HG02678 (cell line): ENCODE data around the gene NPIPA1.
"Not testable (repeated sequence)": the region's sequence is repeated elsewhere in the genome, so short reads cannot be mapped to it uniquely, and the experiment has no call there.

Experiments used
- ATAC-seq: cut with Tn5 transposase; IDR thresholded peaks from one replicate; pipeline ENCODE4 v1.9.1; 2021; ENCODE audit warnings: mild to moderate bottlenecking, moderate library complexity; ENCODE audit not compliant: unreplicated experiment

Gene NPIPA1

DNA sequence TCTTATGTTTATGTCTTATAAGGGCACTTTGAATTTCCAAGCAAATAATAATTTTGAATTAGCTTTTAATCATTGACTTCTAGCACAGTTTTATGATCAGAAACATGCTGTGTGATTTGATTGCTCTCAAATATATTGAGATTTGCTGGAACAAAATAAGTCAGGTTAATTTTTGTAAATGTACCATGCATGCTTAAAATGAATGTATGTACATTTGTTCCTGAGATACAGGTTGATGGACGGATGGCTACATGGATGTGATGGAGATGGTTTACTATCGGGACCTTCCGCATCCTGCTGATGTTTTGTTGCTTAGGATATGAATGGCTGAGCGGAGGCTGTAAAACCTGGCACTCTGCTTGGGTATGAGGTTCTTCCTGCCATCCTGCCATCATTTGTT, at the start of gene NPIPA1:
Gene NPIPA1, plus strand, starts transcription at position 301 of the 400 bp plus-strand sequence. Its CDS starts 0 bp downstream, at position 301.
- ATAC-seq, result not testable (repeated sequence)

DNA sequence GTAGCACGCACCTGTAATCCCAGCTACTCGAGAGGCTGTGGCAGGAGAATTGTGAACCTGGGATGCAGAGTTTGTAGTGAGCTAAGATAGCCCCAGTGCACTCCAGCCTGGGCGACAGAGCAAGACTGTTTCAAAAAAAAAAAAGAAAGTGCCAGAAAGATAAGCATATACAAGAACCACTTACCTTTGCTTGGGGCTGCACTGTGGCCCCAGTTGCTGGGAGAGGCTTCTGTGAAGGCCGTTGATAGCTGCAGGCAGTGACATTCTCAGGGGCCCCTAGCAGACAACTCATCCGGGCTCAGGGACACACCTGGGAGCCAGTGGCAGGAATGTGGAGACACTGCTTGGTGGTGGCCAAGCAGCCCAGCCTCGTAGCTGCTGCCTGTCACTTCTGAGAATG, 45.1 kb upstream of the NPIPA1 start:
- not testable (repeated sequence) for ATAC-seq

DNA sequence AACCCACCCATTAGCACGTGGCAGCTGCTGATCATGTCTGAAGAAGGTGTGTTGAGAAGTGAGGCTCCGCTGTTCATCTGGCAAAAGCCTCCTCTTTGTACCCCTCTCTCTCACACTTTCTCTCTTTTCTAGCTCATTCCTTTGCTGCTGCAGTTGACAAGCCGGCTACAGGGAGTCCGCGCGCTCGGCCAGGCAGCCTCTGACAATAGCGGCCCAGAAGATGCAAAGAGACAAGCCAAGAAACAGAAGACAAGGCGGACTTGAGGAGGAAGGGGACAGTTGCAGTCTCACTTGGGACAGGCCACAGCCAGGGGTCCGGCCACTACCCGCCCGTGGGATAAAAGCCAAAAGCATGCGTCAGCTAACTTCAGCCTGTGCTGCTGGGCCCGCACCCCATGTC, 41.9 kb upstream of the NPIPA1 start:
- not testable (repeated sequence) for ATAC-seq

- ATAC-seq, result not testable (repeated sequence)
Observed at GRCh38 chr16:14896023-14896422, 41.2 kb upstream of the NPIPA1 start.

GRCh38 chr16:14897006-14897664, 40.1 kb upstream of the NPIPA1 start:
- not testable (repeated sequence) for ATAC-seq

DNA sequence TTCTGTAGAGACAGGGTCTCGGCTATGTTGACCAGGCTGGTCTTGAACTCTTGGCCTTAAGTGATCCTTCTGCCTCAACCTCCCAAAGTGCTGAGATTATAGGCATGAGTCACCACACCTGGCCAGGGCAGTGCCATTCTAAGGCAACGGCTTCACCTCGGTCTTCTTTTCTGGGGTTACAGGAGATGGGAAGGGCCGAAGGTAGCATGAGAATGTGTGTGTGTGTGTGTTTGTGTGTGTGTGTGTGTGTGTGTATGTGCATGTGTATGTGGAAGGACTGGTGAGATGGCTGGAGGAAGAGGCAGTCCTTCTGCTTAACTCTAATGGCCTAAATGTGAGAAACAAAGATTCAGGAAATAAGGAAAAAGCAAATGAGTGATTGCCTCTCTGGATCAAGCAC, 39.1 kb upstream of the NPIPA1 start:
- ATAC-seq, result not testable (repeated sequence)

DNA sequence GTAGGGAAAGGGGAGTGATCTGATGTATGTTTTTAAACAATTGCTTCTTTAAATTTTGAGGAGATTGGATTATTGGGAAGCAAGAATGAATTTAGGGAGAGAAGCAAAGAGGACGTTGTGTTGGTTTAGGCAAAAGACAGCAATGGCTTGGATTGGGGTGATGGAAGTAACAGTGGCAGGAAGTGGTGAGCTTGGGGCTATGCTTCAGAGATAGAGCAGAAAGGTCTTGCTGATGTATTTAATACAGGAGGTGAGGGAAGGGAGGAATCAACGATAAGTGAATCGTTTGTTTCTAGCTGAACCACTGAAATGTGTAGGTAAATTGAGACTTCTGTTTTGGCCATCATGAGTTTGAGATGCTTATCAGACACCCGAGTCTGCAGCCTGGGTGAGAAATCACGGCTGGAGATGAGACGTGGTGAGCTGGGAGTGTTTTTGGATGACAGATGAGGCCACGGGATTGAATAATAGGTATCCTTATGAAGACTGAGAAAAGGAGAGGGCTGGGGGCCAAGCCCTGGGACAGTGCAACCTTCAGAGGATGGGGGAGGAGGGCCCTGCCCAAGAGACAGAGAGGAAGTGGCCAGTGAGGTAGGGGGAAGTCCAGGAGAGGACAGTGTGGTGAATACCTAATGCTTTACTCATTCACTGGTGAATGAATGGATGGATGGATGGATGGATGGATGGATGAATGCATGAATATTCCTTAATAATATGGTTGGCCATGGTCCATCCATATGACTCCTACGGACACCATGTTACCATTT, 33.9 kb upstream of the NPIPA1 start:
- ATAC-seq, result not testable (repeated sequence)

- not testable (repeated sequence) for ATAC-seq
Observed at GRCh38 chr16:14909744-14910143, 27.5 kb upstream of the NPIPA1 start.

GRCh38 chr16:14910833-14911629, 26.2 kb upstream of the NPIPA1 start:
- peak; percentile 64 for ATAC-seq

- ATAC-seq, result not testable (repeated sequence)
Observed at GRCh38 chr16:14911954-14912353, 25.3 kb upstream of the NPIPA1 start.

- ATAC-seq, result not testable (repeated sequence)
Observed at GRCh38 chr16:14912588-14912987, 24.7 kb upstream of the NPIPA1 start.

- not testable (repeated sequence) for ATAC-seq
Observed at GRCh38 chr16:14918504-14918903, 18.7 kb upstream of the NPIPA1 start.

- ATAC-seq, result not testable (repeated sequence)
Observed at GRCh38 chr16:14919837-14920600, 17.2 kb upstream of the NPIPA1 start.

DNA sequence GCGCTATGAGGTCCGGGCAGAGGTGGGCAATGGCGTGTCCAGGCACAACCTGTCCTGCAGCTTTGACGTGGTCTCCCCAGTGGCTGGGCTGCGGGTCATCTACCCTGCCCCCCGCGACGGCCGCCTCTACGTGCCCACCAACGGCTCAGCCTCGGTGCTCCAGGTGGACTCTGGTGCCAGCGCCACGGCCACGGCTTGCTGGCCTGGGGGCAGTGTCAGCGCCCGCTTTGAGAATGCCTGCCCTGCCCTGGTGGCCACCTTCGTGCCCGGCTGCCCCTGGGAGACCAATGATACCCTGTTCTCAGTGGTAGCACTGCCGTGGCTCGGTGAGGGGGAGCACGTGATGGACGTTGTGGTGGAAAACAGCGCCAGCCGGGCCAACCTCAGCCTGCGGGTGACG, 15.0 kb upstream of the NPIPA1 start:
- ATAC-seq, result not testable (repeated sequence)

GRCh38 chr16:14922968-14923367, 14.3 kb upstream of the NPIPA1 start:
- ATAC-seq, result not testable (repeated sequence)

- ATAC-seq, result not testable (repeated sequence)
Observed at GRCh38 chr16:14923394-14924088, 13.7 kb upstream of the NPIPA1 start.

DNA sequence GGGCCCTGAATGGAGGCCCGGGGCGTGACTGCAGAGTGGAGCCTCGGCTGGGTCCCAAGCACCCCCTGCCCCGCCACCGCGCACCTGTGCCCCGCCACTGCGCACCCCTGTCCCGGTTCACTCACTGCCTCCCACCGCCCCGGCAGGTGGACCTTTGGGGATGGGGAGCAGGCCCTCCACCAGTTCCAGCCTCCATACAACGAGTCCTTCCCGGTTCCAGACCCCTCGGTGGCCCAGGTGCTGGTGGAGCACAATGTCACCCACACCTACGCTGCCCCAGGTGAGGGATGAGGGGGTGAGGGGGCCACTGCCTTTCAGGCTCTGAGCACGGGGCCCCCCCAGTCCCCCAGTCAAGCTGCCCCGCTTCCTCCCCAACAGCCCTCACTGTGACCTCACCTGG, 12.9 kb upstream of the NPIPA1 start:
- ATAC-seq, result not testable (repeated sequence)

GRCh38 chr16:14924982-14925381, 12.3 kb upstream of the NPIPA1 start:
- ATAC-seq, result not testable (repeated sequence)

GRCh38 chr16:14928064-14928714, 9.1 kb upstream of the NPIPA1 start:
- ATAC-seq, result not testable (repeated sequence)
